Measurements from ENCODE around the gene CEP85L. TPM values are rescaled to one million over a fixed set of nuclear protein-coding genes. Genes with fewer than 3 reads are reported as not detected.
A peak's percentile ranks its signal among the peaks of the same experiment; 100 is the strongest.

CEP85L gene
- 57.2 and 58.3 TPM in 2 replicates for total RNA-seq (2013; cell fraction: nucleolus; rRNA removed)
- total RNA-seq (2014; rRNA removed), result 7.1 and 8.1 TPM in 2 replicates
- 10.4 and 11.0 TPM in 2 replicates for total RNA-seq (2014; rRNA removed; fragmentation: Illumina TruSeq; extraction: Trizol)
- total RNA-seq (2021), result 8.7 and 9.1 TPM in 2 replicates
- polyA plus RNA-seq (2011; ENCODE audit: low read depth), result 3.6 TPM
- polyA plus RNA-seq (2011; rRNA removed), result 10.9 and 14.4 TPM in 2 replicates
- polyA plus RNA-seq (2011; cell fraction: cytosol; rRNA removed), result 2.9 and 3.0 TPM in 2 replicates
- 11.1 and 17.3 TPM in 2 replicates for polyA plus RNA-seq (2011; cell fraction: nucleus; rRNA removed)
- 4.0 and 4.5 TPM in 2 replicates for polyA plus RNA-seq (2012)
- 4.8 and 6.5 TPM in 2 replicates for polyA plus RNA-seq (2014; fragmentation: Illumina TruSeq; extraction: Trizol)
- polyA plus RNA-seq (2014; fragmentation: Nextera tagmentation; extraction: Ambion mirVana), result 1 to 10 TPM; 1.8 to 3.7 TPM
- polyA plus RNA-seq (2014; rRNA removed), result 3.1 and 4.2 TPM in 2 replicates
- 1 to 10 TPM; 7.1 to 8.8 TPM for polyA plus RNA-seq (2016; fragmentation: Nextera tagmentation; extraction: Ambion mirVana)
- 38.6 and 84.4 TPM in 2 replicates for polyA minus RNA-seq (2011; rRNA and poly(A)+ RNA removed)
- polyA minus RNA-seq (2011; cell fraction: cytosol; rRNA and poly(A)+ RNA removed), result 7.9 and 8.6 TPM in 2 replicates
- 39.0 and 55.6 TPM in 2 replicates for polyA minus RNA-seq (2011; cell fraction: nucleus; rRNA and poly(A)+ RNA removed)
- percentile 71 among the genes with signal in this experiment for Bru-seq, nascent RNA
- percentile 61 among the genes with signal in this experiment for BruChase-seq, experiment 1, labeled RNA remaining after a 6-hour chase
- percentile 65 among the genes with signal in this experiment for BruChase-seq, experiment 2, labeled RNA remaining after a 2-hour chase
- long read RNA-seq, experiment 1, partial matches to known transcripts, result 0 of 2 reads
- long read RNA-seq, experiment 1, other reads (novel, unspliced or antisense), result 2 of 2 reads
- long read RNA-seq, experiment 2, partial matches to known transcripts, result 18 of 38 reads
- long read RNA-seq, experiment 2, other reads (novel, unspliced or antisense), result 14 of 38 reads

GRCh38 chr6:118651282-118652050, at the start of gene CEP85L:
Gene CEP85L (minus strand): TSS chr6:118651591. CDS start chr6:118651269, 322 bp downstream.
- SMC1A ChIA-PET (ENCODE audit: uncharacterized antibody, unreplicated experiment), result interaction anchor here (0.6 to 1.3 kb wide), 3 partner anchors 17 to 1063 kb away, joined by 3 read pairs; no protein-coding TSS in a partner anchor
- in situ Hi-C loops (cut with MboI), result no loop called here
- peaks cover 34% of the 10 kb centered on the region for H3K79me2 ChIP-seq (ENCODE audit: control insufficient read depth, insufficient read depth, low read length)
- TF ChIP-seq CBX5 (IDR thresholded peaks at IDR 0.05; ENCODE audit: low read depth), result 0 out of 2 replicates have a peak, but pooled peaks have one; percentile 51
- TF ChIP-seq TCF12 (IDR thresholded peaks at IDR 0.05; ENCODE audit: low read depth, low read length), result peak; percentile 28; the same call in 1 of the 2 replicates
- TF ChIP-seq MTA2 (IDR thresholded peaks at IDR 0.05; ENCODE audit: low read depth), result peak; percentile 20; the same call in 1 of the 2 replicates
- TF ChIP-seq ZNF687 (IDR thresholded peaks at IDR 0.05), result peak; percentile 58; the same call in 1 of the 2 replicates
- TF ChIP-seq PBX3 (IDR thresholded peaks at IDR 0.05; ENCODE audit: insufficient replicate concordance, low read depth, low read length), result no peak
- TF ChIP-seq EGR1 (IDR thresholded peaks at IDR 0.05; ENCODE audit: borderline replicate concordance in 1 of 2, low read depth in 2 of 2, low read length in 2 of 2), result peak in 1 of 2 experiments; percentile 63; a peak in 1 of 3 replicates
- peak; percentile 41; the same call in 1 of the 2 replicates for TF ChIP-seq MXI1 (IDR thresholded peaks at IDR 0.05; ENCODE audit: low read depth, low read length)
- TF ChIP-seq NRF1 (conservative IDR thresholded peaks at IDR 0.05; ENCODE audit: low read depth, low read length), result no peak
- peak; percentile 63; the same call in 1 of the 2 replicates for TF ChIP-seq POLR2AphosphoS5 (IDR thresholded peaks at IDR 0.05; ENCODE audit: low read length)
- no peak for TF ChIP-seq ZNF207 (IDR thresholded peaks at IDR 0.05; ENCODE audit: borderline replicate concordance)
- no peak for TF ChIP-seq ZNF384 (IDR thresholded peaks at IDR 0.05; ENCODE audit: borderline replicate concordance, low read depth, low read length)
- 0 out of 4 replicates have a peak, but pooled peaks of 1 of the 2 experiments have one; percentile 0 for TF ChIP-seq SRF (IDR thresholded peaks at IDR 0.05; ENCODE audit: low read depth in 2 of 2, low read length in 2 of 2)

More at GRCh38 chr6:118651282-118652050, at the start of gene CEP85L:
- no TSS peak for BruUV-seq (replicated peaks)
- FAIRE-seq (no peak), DNase-seq (ENCODE audit: low read depth, low spot score) (peak; percentile 34), ATAC-seq (peak; percentile 94)
- CTCF ChIA-PET, result interaction anchor here (0.7 kb wide), 1 partner anchor 11 kb away, joined by 4 read pairs; no protein-coding TSS in a partner anchor
- Histone ChIP-seq H3K36me3 (ENCODE audit: control insufficient read depth in 2 of 2, insufficient read depth in 2 of 2, low read length in 1 of 2) (no peaks in the 10 kb centered on the region), H3K4me2 (ENCODE audit: control insufficient read depth, insufficient read depth) (peak within 1 kb of the TSS; percentile 72), H3K4me3 (peak within 1 kb of the TSS; percentile 92), H3K27me3 (replicated peaks in 1 of 2; ENCODE audit: control insufficient read depth in 2 of 2, insufficient read depth in 2 of 2, low read length in 1 of 2) (no peaks in the 10 kb centered on the region), H3K9ac (ENCODE audit: control insufficient read depth, insufficient read depth, low read length) (peak within 1 kb of the TSS; percentile 85), H4K20me1 (ENCODE audit: control insufficient read depth, insufficient read depth) (no peaks in the 10 kb centered on the region), H3K9me3 (replicated peaks; ENCODE audit: control insufficient read depth, insufficient read depth, low read length) (no peaks in the 10 kb centered on the region), H3K27ac (ENCODE audit: control insufficient read depth, insufficient read depth) (peak within 1 kb of the TSS; percentile 71), H2AFZ (ENCODE audit: control insufficient read depth, low read depth, low read length) (peak within 1 kb of the TSS; percentile 97), H3K4me1 (ENCODE audit: control insufficient read depth, insufficient read depth, low read length) (peaks cover 5% of the 10 kb centered on the region)
- RAD21 ChIA-PET (ENCODE audit: unreplicated experiment), result interaction anchor here (0.8 to 1.1 kb wide), 7 partner anchors 9 to 60 kb away, joined by 3 to 5 read pairs (median 3); no protein-coding TSS in a partner anchor
- POLR2A ChIA-PET, result interaction anchor here (0.9 to 1.5 kb wide), 4 partner anchors 8 to 57 kb away, joined by 3 to 5 read pairs (median 3); no protein-coding TSS in a partner anchor
- intact Hi-C loops (cut with micrococcal nuclease; ENCODE audit: unreplicated experiment), result loop anchor here (2.0 to 10.0 kb wide), 3 partner anchors 57 to 243 kb away; partner anchors contain the start of gene ASF1A
- under 1% methylated on average over 48 of the region's 77 CpGs for WGBS (ENCODE audit: insufficient coverage, insufficient replicate concordance, low lambda C conversion rate, missing lambda C conversion rate)

Data from GM12878 (cell line).